AG04450 (cell line): ENCODE data around the gene UGT1A4. TPM values are rescaled to one million over a fixed set of nuclear protein-coding genes. Genes with fewer than 3 reads are reported as not detected.

Experiments used
- CTCF ChIA-PET: fragments of 300-600, 350-600 bp; formaldehyde crosslinking; extraction: SDS; loops from one replicate; lab custom pipeline; 2022; ENCODE audit warnings: antibody characterized with exemption, inconsistent platforms; lab: Charles Lee
- POLR2A ChIA-PET: fragments of 350-600 bp; formaldehyde crosslinking; extraction: SDS; loops from one replicate; lab custom pipeline; 2021; ENCODE audit warnings: antibody characterized with exemption, inconsistent platforms; lab: Yijun Ruan, JAX
- DNase-seq: peaks from one replicate; pipeline ENCODE4 v3.0.0-alpha.2; 2011; ENCODE audit warnings: low read depth, low spot score
- H3K27ac ChIP-seq: one replicate; pipeline ENCODE4 v1.5.1; 2012; ENCODE audit warnings: low read depth, low read length, control low read depth
- H3K27me3 ChIP-seq: one replicate; pipeline ENCODE4 v1.6.0; 2012; ENCODE audit warnings: low read length; ENCODE audit not compliant: control insufficient read depth, insufficient read depth
- H3K4me3 ChIP-seq: 2 replicates; pipeline ENCODE4 v1.5.1; 2011; ENCODE audit warnings: mild to moderate bottlenecking, low read depth, low read length, control low read depth
- H3K9me3 ChIP-seq: 2 replicates; pipeline ENCODE4 v1.5.1; 2012; ENCODE audit warnings: low read length; ENCODE audit not compliant: control insufficient read depth, insufficient read depth
- CTCF ChIP-seq: IDR thresholded peaks from 2 replicates; pipeline ENCODE4 v1.5.1; 2011; ENCODE audit warnings: low read depth, low read length, control low read depth, inconsistent platforms
- polyA plus RNA-seq: library from polyadenylated mRNA; depleted of rRNA; stranded (reverse); fragments of >200 nt; gene quantifications from 2 replicates; pipeline ENCODE4 v1.2.3, GENCODE V29; 2011; rRNA removed

The UGT1A4 gene
- polyA plus RNA-seq, 1 experiment = not detected

DNA sequence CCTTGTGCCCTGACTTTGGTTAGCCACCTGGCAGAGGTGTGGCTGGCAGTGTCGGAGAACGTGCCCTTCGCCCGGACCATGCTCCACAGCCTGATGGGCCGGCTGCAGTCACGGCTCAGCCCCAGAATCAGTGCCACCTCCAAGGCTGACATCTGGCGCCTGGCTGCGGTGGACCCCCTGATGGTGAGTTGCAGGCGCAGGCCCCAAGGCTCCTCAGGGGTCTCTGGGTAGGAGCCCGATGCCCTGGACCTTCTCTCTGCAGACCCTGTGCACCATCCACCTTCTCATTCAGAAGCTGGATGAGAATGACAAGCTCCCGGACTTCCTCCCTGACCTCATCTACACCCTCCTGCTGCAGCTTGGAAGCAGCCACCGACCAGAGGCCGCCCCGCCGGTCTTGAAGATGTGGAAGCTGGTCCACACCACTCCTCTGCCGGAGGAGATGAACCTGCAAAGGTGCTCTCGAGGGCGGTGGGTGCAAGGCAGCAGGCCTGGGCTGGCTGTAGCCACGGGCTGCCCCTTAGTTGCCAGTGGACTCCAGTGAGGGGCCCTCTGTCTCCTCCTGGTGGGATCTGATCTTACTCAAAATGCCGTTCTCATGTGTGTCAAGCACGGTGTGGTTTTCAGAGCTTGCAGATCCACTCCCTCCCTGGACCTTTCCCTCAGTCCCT is 103.7 kb downstream of the UGT1A4 start:
- Histone ChIP-seq H3K27me3 (peaks cover 9% of the 10 kb centered on the region), H3K4me3 (no peak overlapping the region), H3K27ac (no peak overlapping the region), H3K9me3 (no peaks in the 10 kb centered on the region; the same call in 1 of the 2 replicates)
- POLR2A ChIA-PET = no interaction called here
- no peak for DNase-seq
- CTCF ChIA-PET = no interaction called here
- no peak for TF ChIP-seq CTCF

Other genes starting within 250 kb of the UGT1A4 start
- gene USP40, start 152.0 kb upstream of the UGT1A4 start, polyA plus RNA-seq = 32.4 and 32.7 TPM in 2 replicates
- not detected in 2 replicates for gene UGT1A8, start 101.1 kb upstream of the UGT1A4 start, polyA plus RNA-seq
- not detected in 2 replicates for gene UGT1A10, start 82.3 kb upstream of the UGT1A4 start, polyA plus RNA-seq
- not detected in 2 replicates for gene UGT1A9, start 46.8 kb upstream of the UGT1A4 start, polyA plus RNA-seq
- 0.04 TPM in 1 of 2 replicates, not detected in the other for gene UGT1A7, start 36.8 kb upstream of the UGT1A4 start, polyA plus RNA-seq
- not detected in 2 replicates for gene UGT1A6, start 25.8 kb upstream of the UGT1A4 start, polyA plus RNA-seq
- gene UGT1A5, start 5.8 kb upstream of the UGT1A4 start, polyA plus RNA-seq = not detected in 2 replicates
- not detected in 2 replicates for gene UGT1A3, start 10.3 kb downstream of the UGT1A4 start, polyA plus RNA-seq
- gene UGT1A1, start 41.5 kb downstream of the UGT1A4 start, polyA plus RNA-seq = not detected in 2 replicates
- gene MROH2A, start 59.6 kb downstream of the UGT1A4 start, polyA plus RNA-seq = not detected in 2 replicates
- 11.3 and 12.2 TPM in 2 replicates for gene HJURP, start 135.8 kb downstream of the UGT1A4 start, polyA plus RNA-seq
- gene TRPM8, start 198.6 kb downstream of the UGT1A4 start, polyA plus RNA-seq = 0.11 TPM in 1 of 2 replicates, not detected in the other